Measurements from ENCODE around the gene CAMK2A.

CAMK2A gene

GRCh38 chr5:150241298-150242160 is 48.0 kb downstream of the CAMK2A start:
- no peak overlapping the region for H3K27ac ChIP-seq
- TF ChIP-seq ZFX (IDR thresholded peaks at IDR 0.05; ENCODE audit: borderline replicate concordance) (no peak), CTCF (IDR thresholded peaks at IDR 0.05) (no peak)

- TF ChIP-seq ZFX (IDR thresholded peaks at IDR 0.05; ENCODE audit: borderline replicate concordance) (no peak), CTCF (IDR thresholded peaks at IDR 0.05) (no peak)
- no peak overlapping the region for H3K27ac ChIP-seq
Observed at GRCh38 chr5:150239794-150240122, 49.8 kb downstream of the CAMK2A start.

- TF ChIP-seq ZFX (IDR thresholded peaks at IDR 0.05; ENCODE audit: borderline replicate concordance), result no peak
- no peak for TF ChIP-seq CTCF (IDR thresholded peaks at IDR 0.05)
Observed at GRCh38 chr5:150239099-150239793, 50.3 kb downstream of the CAMK2A start.

GRCh38 chr5:150238646-150239045 is 50.9 kb downstream of the CAMK2A start:
- no peak overlapping the region for H3K27ac ChIP-seq
- no peak for TF ChIP-seq ZFX (IDR thresholded peaks at IDR 0.05; ENCODE audit: borderline replicate concordance)
- no peak for TF ChIP-seq CTCF (IDR thresholded peaks at IDR 0.05)

More at GRCh38 chr5:150239099-150239793, 50.3 kb downstream of the CAMK2A start:
- H3K27ac ChIP-seq, result no peak overlapping the region

GRCh38 chr5:150236981-150237754 is 52.4 kb downstream of the CAMK2A start:
- TF ChIP-seq CTCF (IDR thresholded peaks at IDR 0.05) (no peak), ZFX (IDR thresholded peaks at IDR 0.05; ENCODE audit: borderline replicate concordance) (no peak)
- no peak overlapping the region for H3K27ac ChIP-seq

GRCh38 chr5:150236313-150236712 is 53.3 kb downstream of the CAMK2A start:
- H3K27ac ChIP-seq, result no peak overlapping the region
- TF ChIP-seq CTCF (IDR thresholded peaks at IDR 0.05), result no peak
- TF ChIP-seq ZFX (IDR thresholded peaks at IDR 0.05; ENCODE audit: borderline replicate concordance), result no peak
